Ramos (cell line): ENCODE measurements around the gene CRACDL.
"Not testable (repeated sequence)": the region's sequence is repeated elsewhere in the genome, so short reads cannot be mapped to it uniquely, and the experiment has no call there.

Experiments
- in situ Hi-C: fragments of 300-500 bp; cut with MboI; formaldehyde crosslinking; loops from one replicate; pipeline ENCODE4 v1.14.3; 2022; ENCODE audit warnings: low sequenced_read_pairs; ENCODE audit not compliant: unreplicated experiment

CRACDL gene

GRCh38 chr2:98909317-98910211 is 26.5 kb downstream of the CRACDL start:
- in situ Hi-C loops: no loop called here

DNA sequence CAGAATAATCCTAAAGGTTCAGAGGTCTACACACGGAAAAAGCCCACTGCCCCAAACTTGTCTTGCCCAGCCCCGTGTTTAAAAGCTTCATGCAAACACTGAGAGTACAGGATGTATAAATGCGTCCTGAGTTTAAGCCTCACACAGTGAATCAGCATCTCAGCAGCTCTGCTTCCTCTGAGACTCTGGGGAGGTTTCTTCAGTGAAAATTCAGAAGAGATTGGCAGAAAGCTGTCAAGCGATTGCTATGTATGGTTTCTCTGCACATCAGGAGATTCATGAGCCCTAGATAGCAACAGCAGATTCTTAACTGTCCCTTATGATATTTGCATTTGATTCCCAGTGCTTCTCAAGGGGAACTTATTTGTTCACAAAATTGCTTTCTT is 27.1 kb downstream of the CRACDL start:
- in situ Hi-C loops: no loop called here

GRCh38 chr2:98907966-98908905 is 27.8 kb downstream of the CRACDL start:
- in situ Hi-C loops: no loop called here

- in situ Hi-C loops: no loop called here
Observed at GRCh38 chr2:98907385-98907784, 28.6 kb downstream of the CRACDL start.

DNA sequence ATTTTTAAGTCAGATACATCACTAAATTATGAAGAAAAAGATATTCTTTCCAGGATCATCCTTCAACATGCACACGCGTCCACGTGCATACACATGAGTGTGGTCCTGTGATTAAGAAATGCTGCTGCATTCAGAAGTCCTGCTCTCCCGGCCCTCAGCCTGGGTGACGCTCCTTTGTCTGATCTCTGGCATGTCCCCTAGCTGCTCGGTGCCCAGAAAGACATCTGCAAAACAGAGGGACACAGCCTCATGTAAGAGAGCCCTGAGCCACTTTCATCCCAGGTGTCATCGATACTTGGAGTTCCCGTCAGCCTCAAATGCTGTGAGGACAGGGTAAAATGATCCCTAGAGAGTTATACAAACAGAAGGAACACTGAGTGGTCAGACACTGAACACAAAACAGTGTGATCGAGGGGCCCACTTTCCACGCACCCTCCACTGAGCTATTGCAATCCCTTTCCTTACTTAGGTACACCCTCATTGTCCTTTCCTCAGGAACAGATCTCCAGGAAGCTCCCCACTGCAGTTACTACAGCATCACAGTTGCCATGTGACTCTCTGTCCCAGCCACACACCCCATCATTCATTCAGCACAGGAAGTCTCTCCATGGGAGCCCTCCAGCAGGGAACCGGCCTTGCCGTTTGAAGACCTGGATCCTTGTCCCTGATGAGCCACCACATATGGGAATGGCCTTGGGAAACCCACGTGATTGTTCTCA is 32.1 kb downstream of the CRACDL start:
- in situ Hi-C loops: no loop called here

- in situ Hi-C loops: no loop called here
Observed at GRCh38 chr2:98903064-98903355, 33.0 kb downstream of the CRACDL start.

DNA sequence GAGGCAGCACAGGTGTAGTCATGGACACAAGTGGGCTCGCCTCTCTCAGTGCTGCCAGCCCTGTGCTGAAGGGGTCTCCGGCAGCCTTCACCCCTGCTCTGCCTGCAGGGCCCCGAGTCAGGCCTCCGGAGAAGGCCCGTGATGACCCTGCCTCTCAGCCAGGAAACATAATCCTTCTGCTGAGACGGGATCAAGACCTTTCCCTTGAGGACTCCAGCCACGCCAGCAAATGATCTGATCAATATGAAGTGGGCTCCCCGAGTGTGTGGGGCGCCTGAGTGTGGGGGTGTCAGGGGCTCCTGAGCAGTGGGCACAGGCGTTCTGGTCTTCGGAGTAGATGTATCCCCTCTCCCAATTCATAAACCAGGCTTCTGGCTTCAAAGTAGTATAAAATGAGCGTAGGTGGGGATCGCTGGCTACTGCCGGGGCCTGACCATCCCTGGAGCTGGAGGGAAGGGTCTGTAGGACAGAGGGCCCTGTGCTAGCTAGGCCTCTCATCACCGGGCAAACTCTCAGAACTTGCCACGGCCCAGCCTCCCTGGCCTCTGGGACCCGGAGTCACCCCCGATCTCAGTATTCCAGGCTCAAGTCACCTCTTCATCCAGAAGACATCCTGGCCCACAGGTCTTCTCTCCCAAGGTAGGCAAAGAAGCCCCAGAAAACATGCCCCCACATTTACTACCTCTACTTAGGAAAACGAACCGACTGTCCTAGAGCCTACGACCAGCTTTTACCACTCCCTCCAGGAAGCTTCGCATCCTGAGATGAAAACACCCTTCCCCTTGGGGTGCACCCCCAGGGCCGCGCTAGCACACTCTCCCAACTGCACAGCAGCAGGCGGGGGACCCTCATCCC is 33.6 kb downstream of the CRACDL start:
- in situ Hi-C loops: no loop called here

DNA sequence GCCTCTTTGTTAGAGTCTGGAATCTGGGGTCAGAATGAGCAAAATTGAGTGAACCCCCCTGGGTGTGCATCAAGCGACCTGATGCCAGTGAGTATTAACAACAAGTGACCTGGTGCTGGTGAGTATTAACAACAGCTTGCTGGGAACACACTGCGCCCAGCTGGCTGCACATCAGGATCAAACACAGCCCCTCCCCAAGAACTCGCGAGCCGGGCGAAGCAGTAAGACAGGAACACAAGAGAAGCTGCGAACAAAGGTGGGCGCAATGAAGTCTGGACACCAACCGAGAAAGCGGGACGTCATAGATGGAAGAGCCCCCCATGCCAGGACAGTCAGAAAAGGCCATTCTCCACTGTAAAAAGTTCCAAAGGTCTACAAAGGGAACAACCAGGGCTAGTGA is 34.3 kb downstream of the CRACDL start:
- in situ Hi-C loops: no loop called here

DNA sequence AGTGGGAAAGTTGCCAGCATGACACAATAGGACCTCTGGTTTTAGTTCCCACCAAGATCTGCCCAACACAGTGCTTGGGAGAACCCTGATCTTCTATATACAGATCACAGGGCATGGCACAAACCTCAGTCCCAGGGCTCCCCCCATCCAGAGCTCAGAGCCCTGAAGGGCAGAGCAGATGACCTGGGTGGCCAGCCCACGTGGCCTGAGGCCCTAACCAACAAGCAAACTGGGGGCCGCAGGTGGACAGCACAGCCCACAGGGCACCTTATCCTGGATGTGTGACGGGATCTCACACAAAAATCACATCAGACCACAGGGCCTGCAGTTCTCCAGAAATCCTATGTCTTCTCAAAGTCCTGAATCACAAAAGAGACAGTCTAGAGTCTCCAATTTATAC is 34.7 kb downstream of the CRACDL start:
- in situ Hi-C loops: no loop called here

DNA sequence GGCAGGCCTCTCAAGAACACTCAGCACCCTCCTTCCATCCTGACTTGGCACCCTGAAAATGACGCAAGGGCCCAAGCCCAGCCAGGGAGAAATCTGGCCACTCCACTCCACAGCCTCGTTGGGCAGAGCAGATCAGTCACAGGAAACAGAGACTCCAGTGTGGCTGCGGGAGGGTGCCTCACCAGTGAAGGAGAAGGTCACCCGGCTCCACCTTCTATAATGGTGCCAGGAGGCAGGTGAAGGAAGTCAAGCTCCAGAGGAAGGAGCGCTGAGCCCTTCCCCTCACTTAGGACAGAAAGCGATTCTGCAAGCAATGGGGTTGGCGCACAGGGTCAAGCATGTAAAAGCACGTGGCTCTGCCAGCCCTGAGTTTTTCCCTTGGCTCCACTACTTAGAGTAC is 35.3 kb downstream of the CRACDL start:
- in situ Hi-C loops: no loop called here

GRCh38 chr2:98899703-98900078 is 36.3 kb downstream of the CRACDL start:
- in situ Hi-C loops: not testable (repeated sequence)

DNA sequence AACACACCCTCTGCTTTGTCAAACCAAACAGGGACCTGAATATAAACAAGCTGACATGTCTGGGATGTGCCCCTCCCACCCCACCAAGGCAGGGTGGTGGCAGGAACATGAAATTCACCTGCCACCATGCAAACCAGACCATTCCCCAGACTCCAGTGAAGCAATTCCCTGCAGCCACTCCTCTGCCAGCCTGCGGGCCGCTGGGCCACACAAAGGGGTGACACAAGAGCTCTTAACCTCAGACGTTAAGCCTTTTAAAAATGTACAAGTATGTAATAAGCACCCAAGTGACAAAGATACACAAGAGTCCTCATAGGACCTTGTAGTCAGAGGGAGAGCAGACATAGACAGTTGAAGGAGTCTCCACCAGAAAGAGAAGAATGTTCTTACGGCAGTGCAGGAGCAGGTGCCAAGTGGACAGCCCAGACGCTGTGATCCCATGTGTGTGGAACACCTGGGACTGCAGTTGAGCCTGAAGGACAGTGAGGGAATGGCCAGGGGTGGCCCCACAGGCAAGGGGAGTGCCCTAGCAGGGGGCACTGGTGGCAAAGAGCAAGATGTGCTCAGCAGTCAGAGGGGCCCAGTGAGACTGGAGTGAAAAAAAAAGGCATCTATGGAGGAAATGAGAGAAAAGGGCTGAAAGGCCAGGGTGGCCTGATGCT is 36.9 kb downstream of the CRACDL start:
- in situ Hi-C loops: no loop called here

DNA sequence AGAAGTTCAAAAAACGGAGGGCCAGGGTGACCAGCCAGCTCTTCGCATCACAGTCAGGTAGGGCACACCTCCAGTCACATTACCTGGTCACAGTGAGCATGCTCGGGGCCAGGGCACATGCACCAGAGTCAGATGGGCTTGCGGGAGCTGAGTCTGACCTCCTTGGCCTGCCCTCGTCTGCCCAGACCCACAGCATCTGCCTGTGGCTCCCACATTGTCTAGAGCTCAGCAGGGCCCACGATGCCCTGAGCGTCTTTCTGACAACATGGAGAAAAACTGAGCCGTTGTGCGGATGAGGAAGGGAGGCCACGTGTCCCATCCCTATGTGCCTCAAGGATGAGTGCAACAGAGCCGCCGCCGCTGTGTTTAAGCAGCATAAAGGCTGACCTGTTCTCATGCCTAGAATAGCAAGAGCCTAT is 37.6 kb downstream of the CRACDL start:
- in situ Hi-C loops: no loop called here

DNA sequence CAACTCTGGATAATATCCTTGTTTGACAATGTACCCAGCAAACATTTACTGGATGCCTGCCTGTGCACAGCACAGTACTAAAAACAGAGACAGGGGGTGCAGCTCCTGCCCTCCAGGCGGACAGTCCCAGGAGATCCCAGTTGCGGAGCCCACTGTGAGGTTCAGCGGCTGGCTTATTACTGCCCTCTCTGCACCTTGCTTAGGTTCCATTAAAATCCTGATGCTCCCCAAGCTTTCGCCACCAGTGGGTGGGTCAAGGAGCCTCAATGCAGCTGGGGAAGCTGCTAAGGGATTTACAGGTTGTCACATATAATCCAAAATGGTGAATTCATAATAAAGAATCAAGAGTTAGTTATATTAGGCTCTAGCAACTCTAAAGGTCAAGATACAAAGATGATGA is 38.3 kb downstream of the CRACDL start:
- in situ Hi-C loops: no loop called here

GRCh38 chr2:98896944-98897343 is 39.1 kb downstream of the CRACDL start:
- in situ Hi-C loops: no loop called here

DNA sequence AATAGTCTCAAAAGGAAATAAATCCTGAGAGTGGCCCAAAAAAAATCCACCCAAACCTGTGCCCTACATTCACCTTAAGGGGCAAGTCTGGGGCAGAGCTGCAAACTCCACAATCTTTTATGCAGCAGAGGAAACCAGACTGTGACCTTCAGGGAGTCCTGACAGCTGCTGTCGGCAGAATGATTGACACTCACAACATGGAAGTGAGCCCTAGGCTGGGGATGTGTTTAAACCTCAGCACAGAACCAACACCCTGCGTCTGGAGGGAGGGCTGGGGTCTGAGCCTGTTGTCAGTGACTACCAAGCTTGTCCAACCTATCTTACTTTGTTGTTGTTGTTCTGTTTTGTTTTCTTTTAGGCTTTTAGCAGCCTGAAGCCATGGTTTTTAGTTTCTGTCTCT is 39.6 kb downstream of the CRACDL start:
- in situ Hi-C loops: no loop called here

DNA sequence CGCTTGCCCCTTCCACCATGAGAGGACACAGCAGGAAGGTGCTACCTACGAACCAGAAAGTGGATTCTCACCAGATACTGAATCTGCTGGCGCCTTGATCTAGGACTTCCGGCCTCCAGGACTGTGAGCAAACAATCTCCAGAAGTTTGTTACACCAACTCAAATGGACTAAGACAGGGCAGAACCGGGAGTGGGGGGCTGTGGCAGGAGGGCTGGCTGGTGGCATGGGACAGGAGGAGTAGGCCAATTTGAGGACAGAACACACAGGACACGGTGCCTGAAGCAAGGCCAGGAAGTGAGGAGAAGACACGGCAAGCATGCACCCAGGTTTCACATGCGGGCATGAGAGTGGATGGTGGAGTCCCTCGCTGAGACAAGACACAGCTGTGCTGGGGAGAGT is 40.1 kb downstream of the CRACDL start:
- in situ Hi-C loops: no loop called here

- in situ Hi-C loops: no loop called here
Observed at GRCh38 chr2:98895221-98895620, 40.8 kb downstream of the CRACDL start.

- in situ Hi-C loops: no loop called here
Observed at GRCh38 chr2:98894331-98895000, 41.6 kb downstream of the CRACDL start.
